ENCODE data around the gene MPV17L. TPM values are rescaled to one million over a fixed set of nuclear protein-coding genes. Genes with fewer than 3 reads are reported as not detected.

Gene MPV17L
- total RNA-seq, 3 donors from 2014 or later (not counting 1 experiment from before 2014, with no cell fraction given), result 0.07 to 0.12 TPM; not detected in 1

DNA sequence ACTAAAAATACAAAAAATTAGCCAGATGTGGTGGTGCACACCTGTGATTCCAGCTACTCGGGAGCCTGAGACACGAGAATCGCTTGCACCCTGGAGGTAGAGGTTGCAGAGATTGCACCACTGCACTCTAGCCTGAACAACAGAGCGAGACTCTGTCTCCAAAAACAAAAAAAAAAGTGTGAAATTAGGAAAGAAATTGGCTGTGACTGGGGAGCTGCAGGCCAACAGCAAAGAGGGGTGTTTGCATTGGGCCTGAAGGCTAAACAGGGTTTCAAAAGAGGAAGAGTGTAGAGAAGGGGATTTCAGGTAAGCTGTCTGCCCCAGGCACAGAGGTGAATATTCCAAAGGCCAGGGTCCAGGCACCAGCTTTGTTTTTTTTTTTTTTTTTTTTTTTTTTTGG, 48.2 kb downstream of the MPV17L start:
- Mint-ChIP-seq H3K27me3 (ENCODE audit: low read depth in 2 of 2) (peaks cover 0 to 3% of the 10 kb centered on the region in 2 donors), H3K27ac (no peak overlapping the region), H3K4me3 (no peak overlapping the region), H3K9me3 (peaks cover 2 to 4% of the 10 kb centered on the region in 2 donors), H3K4me1 (no peaks in the 10 kb centered on the region), H3K36me3 (no peaks in the 10 kb centered on the region)
- TF ChIP-seq CTCF (IDR thresholded peaks at IDR 0.05), result no peak
- no peaks in the 10 kb centered on the region for H3K27me3 ChIP-seq (ENCODE audit: control insufficient read depth, insufficient read depth, low read length)
- no peak overlapping the region for H3K4me3 ChIP-seq (ENCODE audit: low read length)
- no peaks in the 10 kb centered on the region for H3K36me3 ChIP-seq (ENCODE audit: control insufficient read depth, insufficient read depth, low read length)
- no peak for ATAC-seq
- intact Hi-C loops (cut with micrococcal nuclease), result no loop called here
- WGBS (ENCODE audit: insufficient coverage), result 90% methylated on average over 4 of the region's 4 CpGs
- no peaks in the 10 kb centered on the region for H3K9me3 ChIP-seq (ENCODE audit: control insufficient read depth, insufficient read depth, low read length)
- H3K4me1 ChIP-seq (ENCODE audit: control insufficient read depth, insufficient read depth, low read length), result no peaks in the 10 kb centered on the region
- DNase-seq, result no peak
- no peak overlapping the region for H3K27ac ChIP-seq (ENCODE audit: low read length)

DNA sequence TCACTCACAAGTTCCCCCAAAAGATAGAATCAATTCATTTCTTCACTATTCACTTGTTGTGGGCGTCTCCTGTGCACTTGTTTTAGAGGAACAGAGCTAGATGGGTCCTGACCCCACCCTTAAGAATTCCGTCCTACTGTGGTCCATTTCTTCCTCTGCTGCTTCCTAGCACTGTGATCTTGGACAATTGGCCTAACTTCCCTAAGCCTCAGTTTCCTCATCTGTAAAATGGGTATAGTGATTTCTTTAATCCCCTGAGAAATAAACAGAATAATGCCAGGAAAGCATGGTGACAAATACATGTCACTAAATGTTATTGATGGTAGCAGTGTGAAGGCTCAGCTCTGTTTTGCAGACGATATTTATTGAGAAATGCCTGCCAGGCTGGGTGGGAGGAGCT, 48.7 kb downstream of the MPV17L start:
- H3K4me1 ChIP-seq (ENCODE audit: control insufficient read depth, insufficient read depth, low read length), result no peaks in the 10 kb centered on the region
- intact Hi-C loops (cut with micrococcal nuclease), result no loop called here
- Mint-ChIP-seq H3K4me3 (no peak overlapping the region), H3K27ac (no peak overlapping the region), H3K4me1 (no peaks in the 10 kb centered on the region), H3K9me3 (peaks cover 2 to 4% of the 10 kb centered on the region in 2 donors), H3K27me3 (ENCODE audit: low read depth in 2 of 2) (peaks cover 0 to 3% of the 10 kb centered on the region in 2 donors), H3K36me3 (no peaks in the 10 kb centered on the region)
- WGBS (ENCODE audit: insufficient coverage), result 90% methylated on average over 3 of the region's 3 CpGs
- DNase-seq, result no peak
- no peaks in the 10 kb centered on the region for H3K36me3 ChIP-seq (ENCODE audit: control insufficient read depth, insufficient read depth, low read length)
- no peak overlapping the region for H3K27ac ChIP-seq (ENCODE audit: low read length)
- H3K27me3 ChIP-seq (ENCODE audit: control insufficient read depth, insufficient read depth, low read length), result no peaks in the 10 kb centered on the region
- no peak overlapping the region for H3K4me3 ChIP-seq (ENCODE audit: low read length)
- TF ChIP-seq CTCF (IDR thresholded peaks at IDR 0.05), result no peak
- no peaks in the 10 kb centered on the region for H3K9me3 ChIP-seq (ENCODE audit: control insufficient read depth, insufficient read depth, low read length)
- ATAC-seq, result no peak

GRCh38 chr16:15445450-15445849, 49.9 kb downstream of the MPV17L start:
- no peak for ATAC-seq
- Mint-ChIP-seq H3K4me3 (no peak overlapping the region), H3K27me3 (ENCODE audit: low read depth in 2 of 2) (peaks cover 0 to 3% of the 10 kb centered on the region in 2 donors), H3K27ac (no peak overlapping the region), H3K36me3 (no peaks in the 10 kb centered on the region), H3K4me1 (no peaks in the 10 kb centered on the region), H3K9me3 (peaks cover 2 to 4% of the 10 kb centered on the region in 2 donors)
- TF ChIP-seq CTCF (IDR thresholded peaks at IDR 0.05), result no peak
- H3K27ac ChIP-seq (ENCODE audit: low read length), result no peak overlapping the region
- DNase-seq, result no peak
- no peaks in the 10 kb centered on the region for H3K4me1 ChIP-seq (ENCODE audit: control insufficient read depth, insufficient read depth, low read length)
- H3K27me3 ChIP-seq (ENCODE audit: control insufficient read depth, insufficient read depth, low read length), result no peaks in the 10 kb centered on the region
- H3K4me3 ChIP-seq (ENCODE audit: low read length), result no peak overlapping the region
- no peaks in the 10 kb centered on the region for H3K36me3 ChIP-seq (ENCODE audit: control insufficient read depth, insufficient read depth, low read length)
- intact Hi-C loops (cut with micrococcal nuclease), result no loop called here
- WGBS (ENCODE audit: insufficient coverage), result 86% methylated on average over 1 of the region's 1 CpG
- H3K9me3 ChIP-seq (ENCODE audit: control insufficient read depth, insufficient read depth, low read length), result no peaks in the 10 kb centered on the region

GRCh38 chr16:15446901-15447300, 51.3 kb downstream of the MPV17L start:
- Mint-ChIP-seq H3K4me3 (no peak overlapping the region), H3K27me3 (ENCODE audit: low read depth in 2 of 2) (peaks cover 0 to 3% of the 10 kb centered on the region in 2 donors), H3K4me1 (no peaks in the 10 kb centered on the region), H3K9me3 (peaks cover 2 to 4% of the 10 kb centered on the region in 2 donors), H3K27ac (no peak overlapping the region), H3K36me3 (no peaks in the 10 kb centered on the region)
- Histone ChIP-seq H3K36me3 (ENCODE audit: control insufficient read depth, insufficient read depth, low read length) (no peaks in the 10 kb centered on the region), H3K27me3 (ENCODE audit: control insufficient read depth, insufficient read depth, low read length) (no peaks in the 10 kb centered on the region), H3K4me1 (ENCODE audit: control insufficient read depth, insufficient read depth, low read length) (no peaks in the 10 kb centered on the region), H3K4me3 (ENCODE audit: low read length) (no peak overlapping the region), H3K9me3 (ENCODE audit: control insufficient read depth, insufficient read depth, low read length) (no peaks in the 10 kb centered on the region), H3K27ac (ENCODE audit: low read length) (no peak overlapping the region)
- no peak for TF ChIP-seq CTCF (IDR thresholded peaks at IDR 0.05)
- intact Hi-C loops (cut with micrococcal nuclease), result no loop called here
- ATAC-seq, result no peak
- 93% methylated on average over 5 of the region's 5 CpGs for whole genome bisulfite sequencing (ENCODE audit: insufficient coverage)
- no peak for DNase-seq

Data from natural killer cell (primary cell).